Astrocyte (in vitro differentiated cells and primary cell): ENCODE results near the gene GDF3.

Source experiments
- CTCF ChIP-seq: IDR thresholded peaks from 2 replicates; pipeline ENCODE4 v1.5.1; 2011; ENCODE audit warnings: low read depth, mild to moderate bottlenecking, inconsistent platforms, low read length, moderate library complexity; ENCODE audit not compliant: insufficient read depth
- EZH2 ChIP-seq: IDR thresholded peaks from 2 replicates; pipeline ENCODE4 v1.6.1; 2012; ENCODE audit warnings: mild to moderate bottlenecking, low read length, inconsistent platforms; ENCODE audit not compliant: insufficient read depth

DNA sequence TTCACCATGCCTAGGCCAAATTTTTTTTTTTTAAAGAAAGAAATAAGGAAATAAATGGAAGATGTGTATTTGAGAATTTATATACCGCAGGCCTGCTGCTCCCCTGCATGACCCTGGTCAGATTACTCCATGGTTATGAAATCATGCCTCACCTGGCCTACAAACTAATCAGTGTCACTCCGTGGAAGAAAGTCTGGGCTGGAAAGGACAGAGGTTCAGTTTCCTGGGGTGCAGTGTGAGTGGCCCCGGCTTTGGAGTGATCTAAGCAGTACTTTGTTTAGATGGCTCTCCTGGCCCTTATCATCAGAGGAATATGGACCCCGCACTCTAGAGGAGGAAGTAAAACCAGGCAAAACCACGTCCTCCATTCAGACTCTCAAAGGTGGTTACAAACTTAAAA is 39.5 kb downstream of the GDF3 start:
- TF ChIP-seq EZH2 (no peak), CTCF (no peak)
